H1 (cell line): ENCODE data around the gene SHOC1.

Experiments
- CHD2 ChIP-seq: IDR thresholded peaks from 2 replicates; pipeline ENCODE4 v1.6.1; 2012; ENCODE audit warnings: low read length, improper control_type of control experiment
- CREB1 ChIP-seq: IDR thresholded peaks from 2 replicates; pipeline ENCODE4 v1.6.1; 2012; ENCODE audit warnings: inconsistent platforms
- CTCF ChIP-seq, 3 experiments: IDR thresholded peaks; 1 replicate in 2 of 3; 2 replicates in 1 of 3; pipeline versions ENCODE4 v1.5.1 to v1.6.1; 2011; ENCODE audit warnings: low read length in 3 of 3, mild to moderate bottlenecking in 3 of 3, inconsistent platforms in 2 of 3, low read depth in 1 of 3, moderate library complexity in 1 of 3; ENCODE audit not compliant: insufficient read depth in 1 of 3; ENCODE audit errors: control extremely low read depth in 1 of 3
- GABPA ChIP-seq: IDR thresholded peaks from 2 replicates; pipeline ENCODE4 v1.6.1; 2011; ENCODE audit warnings: mild to moderate bottlenecking, low read length, moderate library complexity, borderline replicate concordance; ENCODE audit not compliant: insufficient read depth
- KDM1A ChIP-seq: fragments of 200-600, 300-600 bp; sonication (generic); IDR thresholded peaks from 2 replicates; pipeline ENCODE4 v1.7.1; 2016; ENCODE audit warnings: mild to moderate bottlenecking, low read length, borderline replicate concordance
- MAFK ChIP-seq: IDR thresholded peaks from 2 replicates; pipeline ENCODE4 v1.6.1; 2012; ENCODE audit warnings: low read depth, mild to moderate bottlenecking, improper control_type of control experiment, low read length
- POLR2AphosphoS5 ChIP-seq: IDR thresholded peaks from 2 replicates; pipeline ENCODE4 v1.6.1; 2011; ENCODE audit warnings: low read depth, low read length
- RAD21 ChIP-seq, 2 experiments: IDR thresholded peaks in 1 of 2; conservative IDR thresholded peaks in 1 of 2; 2 replicates each; pipeline ENCODE4 v1.6.1; 2011; ENCODE audit warnings: low read depth in 2 of 2, low read length in 2 of 2, improper control_type of control experiment in 1 of 2, inconsistent platforms in 1 of 2, mild to moderate bottlenecking in 1 of 2, moderate library complexity in 1 of 2
- RBBP5 ChIP-seq: IDR thresholded peaks from 2 replicates; pipeline ENCODE4 v1.7.1; 2012; ENCODE audit warnings: low read depth, mild to moderate bottlenecking, inconsistent platforms, low read length, moderate library complexity, borderline replicate concordance
- RXRA ChIP-seq: IDR thresholded peaks from 2 replicates; pipeline ENCODE4 v1.6.1; 2011; ENCODE audit warnings: low read depth, mild to moderate bottlenecking, low read length, moderate library complexity; ENCODE audit not compliant: insufficient read depth

GRCh38 chr9:111839387-111839786 lies 44.6 kb upstream of the SHOC1 start:
- no peak for TF ChIP-seq CREB1
- TF ChIP-seq CHD2 = no peak
- TF ChIP-seq POLR2AphosphoS5 = no peak
- TF ChIP-seq CTCF (IDR thresholded peaks at IDR 0.05; ENCODE audit: control extremely low read depth in 1 of 3, insufficient read depth in 1 of 3, low read depth in 1 of 3, low read length in 3 of 3) = no peak
- TF ChIP-seq RXRA = no peak
- TF ChIP-seq GABPA = no peak
- no peak for TF ChIP-seq RBBP5
- TF ChIP-seq KDM1A = no peak
- no peak for TF ChIP-seq RAD21 (IDR thresholded peaks at IDR 0.05 in 1 of 2, conservative IDR thresholded peaks at IDR 0.05 in 1 of 2; ENCODE audit: low read depth in 2 of 2, low read length in 2 of 2)
- TF ChIP-seq MAFK = no peak
